Prostate gland (tissue), 2 donors: ENCODE results near the gene SNX1.

Experiments used
- CTCF ChIP-seq, 4 experiments: fragments of 200-600 bp in 2 of 4; fragments of 450-650 bp in 2 of 4; sonication (generic) in 2 of 4; IDR thresholded peaks; 1 replicate in 3 of 4; 2 replicates in 1 of 4; pipeline ENCODE4 v1.5.1; 2016 to 2019; ENCODE audit warnings: antibody characterized with exemption in 4 of 4, mild to moderate bottlenecking in 2 of 4, moderate library complexity in 2 of 4
- POLR2A ChIP-seq: fragments of 450-650 bp; IDR thresholded peaks from one replicate; pipeline ENCODE4 v1.6.1; 2016; ENCODE audit warnings: antibody characterized with exemption, mild to moderate bottlenecking

- no peak for TF ChIP-seq CTCF (IDR thresholded peaks at IDR 0.05)
- TF ChIP-seq POLR2A = no peak
These were observed 52.4 kb downstream of the SNX1 start for GRCh38 chr15:64148168-64148567.
